Muscle of back (tissue), 11 donors: ENCODE measurements around the gene IPCEF1. TPM values are rescaled to one million over a fixed set of nuclear protein-coding genes. Genes with fewer than 3 reads are reported as not detected.
A peak's percentile ranks its signal among the peaks of the same experiment; 100 is the strongest.
"Not testable (repeated sequence)": the region's sequence is repeated elsewhere in the genome, so short reads cannot be mapped to it uniquely, and the experiment has no call there.

Experiments used
- DNase-seq, 3 donors: peaks; one replicate each; pipeline versions ENCODE4 v3.0.0 to v3.0.0-alpha.2; 2013
- polyA plus RNA-seq, 10 donors: library from polyadenylated mRNA; unstranded; fragments of 120-200 nt; gene quantifications; one replicate each; pipeline ENCODE4 v1.2.1, GENCODE V29; 2013; ENCODE audit not compliant: insufficient read length in 10 of 10

Gene IPCEF1
- polyA plus RNA-seq, 10 donors, result 0.61 to 3.9 (median 1.1) TPM

GRCh38 chr6:154227862-154228520, 128.6 kb downstream of the IPCEF1 start:
- no peak for DNase-seq

- DNase-seq, result no peak
These were observed 130.1 kb downstream of the IPCEF1 start for GRCh38 chr6:154226461-154226860.

GRCh38 chr6:154223296-154223695, 133.3 kb downstream of the IPCEF1 start:
- DNase-seq, result no peak

DNA sequence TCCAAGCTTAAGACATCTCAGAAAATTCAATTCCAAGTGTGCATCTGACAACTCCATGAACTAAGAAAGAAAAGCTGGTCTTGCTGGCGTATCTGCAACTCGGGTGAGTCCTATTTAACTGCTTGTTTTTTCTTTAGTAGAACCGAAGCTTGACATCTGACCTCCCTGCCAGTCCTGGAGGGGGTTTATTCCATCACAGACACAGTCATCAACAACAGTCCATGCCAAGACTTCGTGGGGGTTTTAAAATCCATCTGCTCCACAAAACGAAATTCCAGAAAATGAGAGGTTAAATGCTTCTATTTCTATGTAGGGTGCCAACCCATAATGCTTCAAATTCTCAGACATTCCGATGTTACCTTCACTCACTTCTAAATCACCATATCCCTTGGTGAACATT, 133.9 kb downstream of the IPCEF1 start:
- DNase-seq, result no peak

- no peak for DNase-seq
These were observed 137.4 kb downstream of the IPCEF1 start for GRCh38 chr6:154219250-154219649.

- no peak for DNase-seq
These were observed 137.8 kb downstream of the IPCEF1 start for GRCh38 chr6:154218787-154219186.

DNA sequence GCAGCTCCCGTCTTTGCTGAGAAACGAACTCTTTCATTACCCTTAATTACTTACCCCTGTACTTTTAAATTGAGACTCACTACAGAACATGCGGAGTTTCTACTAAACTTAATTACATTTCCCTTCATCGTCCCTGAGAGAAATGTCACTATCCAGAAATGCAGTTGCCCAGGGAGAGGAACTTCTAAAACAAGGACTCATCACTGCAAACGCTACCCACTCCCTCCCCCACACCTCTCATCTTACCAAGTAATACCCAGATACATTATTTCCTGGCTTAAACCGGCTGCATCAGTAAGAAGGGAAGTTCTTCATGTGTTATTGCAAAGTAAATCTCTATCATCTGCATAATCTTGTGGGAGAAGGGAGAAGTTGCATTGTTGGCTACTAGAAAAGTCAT, 138.3 kb downstream of the IPCEF1 start:
- no peak for DNase-seq

DNA sequence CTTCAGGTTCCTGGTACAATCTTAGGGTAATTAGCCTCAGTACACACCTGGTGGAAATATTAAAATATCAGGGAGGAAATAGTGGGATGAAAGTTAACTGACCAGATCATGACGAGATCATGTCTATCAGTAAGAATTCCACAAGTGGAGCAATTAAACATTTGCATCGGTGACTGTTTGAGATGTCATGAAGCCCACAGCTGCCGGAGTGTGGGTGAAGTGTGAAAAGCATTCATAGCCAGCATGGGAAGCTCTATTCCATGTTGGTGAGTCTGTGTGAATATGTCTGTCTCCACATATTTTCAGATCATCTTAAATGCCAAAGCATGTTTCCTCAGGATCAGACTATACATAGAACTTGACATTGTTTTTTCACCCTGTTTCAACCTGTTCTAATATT, 142.8 kb downstream of the IPCEF1 start:
- no peak for DNase-seq

- DNase-seq, result no peak
These were observed 145.9 kb downstream of the IPCEF1 start for GRCh38 chr6:154210678-154211077.

- DNase-seq, result no peak
These were observed 147.0 kb downstream of the IPCEF1 start for GRCh38 chr6:154209555-154209954.

DNA sequence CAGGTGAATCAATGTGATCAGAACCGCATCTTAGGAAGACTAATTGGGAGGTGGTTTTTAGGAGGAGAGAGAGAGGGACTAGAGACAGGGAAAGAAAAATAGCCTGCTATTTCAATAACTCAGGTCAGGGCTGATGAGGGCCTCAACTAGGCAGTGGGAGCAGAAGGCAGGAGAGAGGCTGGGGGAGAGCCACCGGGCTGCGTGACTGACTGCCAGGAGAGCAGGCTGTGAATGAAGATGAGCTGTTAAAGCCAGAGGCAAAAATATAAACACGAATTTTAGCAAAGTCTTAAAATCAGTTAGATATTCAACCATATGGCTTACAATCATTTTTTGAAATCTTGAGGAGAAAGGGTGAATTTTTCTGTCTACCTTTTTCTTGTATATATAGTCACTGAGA, 149.6 kb downstream of the IPCEF1 start:
- no peak for DNase-seq

DNA sequence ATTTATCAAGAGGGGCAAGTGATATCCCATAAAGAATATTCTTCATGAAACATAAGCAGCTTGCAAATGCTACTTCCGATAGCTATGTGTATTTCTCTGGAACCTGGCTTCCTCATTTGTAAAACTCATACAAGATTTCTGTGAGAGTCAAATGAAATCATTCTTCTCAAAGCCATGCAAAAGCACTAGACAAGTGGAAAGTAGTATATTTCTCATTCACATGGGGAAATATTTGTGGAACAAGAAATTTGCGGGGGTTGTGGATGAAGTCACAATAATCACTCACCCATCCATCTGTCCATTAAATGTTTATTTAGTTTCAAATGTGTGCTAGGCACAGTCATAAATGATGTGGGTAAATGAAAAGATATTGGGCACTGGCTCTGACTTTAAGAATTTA, 150.5 kb downstream of the IPCEF1 start:
- no peak for DNase-seq

DNA sequence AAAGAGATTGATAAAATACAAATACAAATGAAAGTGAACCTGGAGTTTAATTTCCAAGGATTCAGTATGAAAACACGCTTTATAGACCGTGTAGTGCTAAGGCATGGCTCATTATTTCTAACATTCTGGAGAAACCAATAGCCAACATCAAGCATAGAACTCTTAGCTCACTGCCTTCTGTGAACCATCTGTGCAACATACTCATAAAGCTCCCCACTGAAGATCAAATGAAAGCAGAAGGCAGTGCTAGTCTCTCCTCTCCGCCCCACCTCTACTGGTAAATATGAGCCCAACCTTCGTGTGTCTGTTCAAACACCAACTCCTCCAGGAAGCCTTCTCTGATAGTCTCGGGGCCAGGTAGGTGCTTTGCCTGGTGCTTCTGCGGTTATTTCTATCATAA, 153.6 kb downstream of the IPCEF1 start:
- DNase-seq, result no peak

- no peak for DNase-seq
These were observed 154.3 kb downstream of the IPCEF1 start for GRCh38 chr6:154202339-154202738.

GRCh38 chr6:154201688-154202087, 154.9 kb downstream of the IPCEF1 start:
- not testable (repeated sequence) for DNase-seq

DNA sequence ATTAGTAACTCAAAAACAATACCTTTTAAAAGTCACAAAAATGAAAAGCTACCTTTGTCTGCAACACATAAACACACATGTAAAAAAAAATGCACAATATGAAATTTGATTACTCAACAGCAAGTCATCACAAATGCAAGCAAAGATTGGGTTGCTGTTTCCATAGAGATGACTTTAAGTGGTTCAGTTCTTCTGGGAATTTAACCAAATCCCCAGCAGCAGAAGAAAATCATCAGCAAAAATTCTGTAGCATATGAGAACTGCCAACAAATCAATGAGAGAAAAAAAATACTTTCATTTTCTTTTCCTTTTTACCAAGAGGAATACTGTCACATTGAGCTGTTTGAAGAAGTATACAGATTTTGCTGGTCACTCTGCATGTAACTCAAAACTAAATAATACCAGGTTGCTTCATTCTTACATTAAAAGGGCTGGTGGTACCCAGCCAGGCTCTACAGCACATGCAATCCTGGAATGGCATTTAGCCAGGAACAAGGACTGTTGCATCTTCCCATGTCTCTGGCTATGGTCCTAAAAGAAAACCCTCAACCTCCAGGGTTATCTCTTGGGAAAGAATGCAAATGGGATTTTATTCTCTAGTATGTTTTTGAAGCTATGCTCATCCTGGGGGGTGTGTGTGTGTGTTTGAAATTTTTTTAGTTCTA, 159.3 kb downstream of the IPCEF1 start:
- DNase-seq, result peak; percentile 27 to 63 (median 32)

DNA sequence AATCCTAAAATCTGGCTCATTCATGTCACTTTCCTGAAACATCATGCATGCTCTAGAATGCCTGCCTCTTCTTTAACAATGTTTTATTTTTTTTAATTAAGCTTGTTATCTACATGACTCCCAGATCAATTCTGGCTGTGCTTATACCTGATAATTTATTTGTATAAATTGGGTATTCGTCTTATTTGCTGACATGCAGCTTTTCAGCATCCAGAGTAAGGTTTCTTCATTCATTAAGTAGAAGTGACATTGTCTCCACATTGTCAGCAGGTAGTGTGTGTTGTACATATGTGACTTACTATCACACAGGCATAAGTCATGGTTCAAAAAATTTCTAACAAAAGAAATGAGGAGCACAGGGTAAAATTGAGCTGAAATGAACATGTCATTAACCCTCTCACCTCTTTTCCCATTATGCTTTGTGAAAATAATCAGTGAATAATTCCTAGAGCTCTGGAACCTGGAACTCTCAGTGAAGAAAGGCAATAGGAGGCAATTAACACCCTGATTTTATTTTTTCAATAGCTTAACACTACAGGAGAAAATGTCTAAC, 160.2 kb downstream of the IPCEF1 start:
- DNase-seq, result no peak

DNA sequence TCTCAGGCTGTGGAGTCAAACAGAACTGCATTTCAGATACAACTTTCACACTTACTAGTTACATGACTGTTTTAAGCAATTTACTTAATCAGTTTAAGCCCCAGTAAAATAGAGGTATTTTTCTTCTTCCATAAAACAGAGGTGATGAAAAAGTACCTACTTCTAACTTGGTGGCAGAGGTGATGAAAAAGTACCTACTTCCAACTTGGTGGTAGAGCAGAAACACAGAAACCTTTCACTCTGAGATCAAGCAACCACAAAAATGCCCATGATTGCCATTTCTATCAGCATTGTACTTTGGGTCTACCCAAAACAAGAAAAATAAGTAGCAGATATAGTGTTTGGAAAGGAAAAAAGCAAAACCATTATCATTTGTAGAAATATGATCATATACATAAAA, 168.9 kb downstream of the IPCEF1 start:
- DNase-seq, result no peak

GRCh38 chr6:154187203-154187602, 169.4 kb downstream of the IPCEF1 start:
- no peak for DNase-seq

- no peak for DNase-seq
These were observed 177.2 kb downstream of the IPCEF1 start for GRCh38 chr6:154179434-154179833.

DNA sequence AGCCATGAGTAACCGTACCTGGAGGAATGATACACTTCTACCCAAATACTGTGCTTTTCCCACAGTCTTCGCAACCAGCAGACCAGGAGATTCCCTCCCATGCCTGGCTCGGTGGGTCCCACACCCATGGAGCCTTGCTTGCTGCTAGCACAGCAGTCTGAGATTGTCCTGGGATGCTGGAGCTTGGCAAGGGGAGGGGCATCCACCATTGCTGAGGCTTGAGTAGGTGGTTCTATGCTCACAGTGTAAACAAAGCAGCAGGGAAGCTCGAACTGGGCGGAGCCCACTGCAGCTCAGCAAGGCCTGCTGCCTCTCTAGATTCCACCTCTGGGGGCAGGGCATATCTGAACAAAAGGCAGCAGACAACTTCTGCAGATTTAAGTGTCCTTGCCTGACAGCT, 184.2 kb downstream of the IPCEF1 start:
- DNase-seq, result not testable (repeated sequence)

- DNase-seq, result no peak
These were observed 186.5 kb downstream of the IPCEF1 start for GRCh38 chr6:154170106-154170505.

- no peak for DNase-seq
These were observed 187.3 kb downstream of the IPCEF1 start for GRCh38 chr6:154169193-154169847.
